Panc1 (cell line): ENCODE results near the gene HERC5. TPM values are rescaled to one million over a fixed set of nuclear protein-coding genes. Genes with fewer than 3 reads are reported as not detected.

Experiments
- ATAC-seq: fragments of 200-7000 bp; cut with Tn5 transposase; 2 replicates; pipeline ENCODE4 v1.9.1; 2020; ENCODE audit warnings: mild to moderate bottlenecking, moderate library complexity
- BruUV-seq: library from RNA; stranded (reverse); fragments of 400-500 nt; replicated peaks from 2 replicates; lab custom pipeline; 2021; lab: Mats Ljungman, UMichigan
- CTCF ChIA-PET: fragments of 300-600 bp; sonication (Branson Sonifier 250); formaldehyde crosslinking; loops from one replicate; lab custom pipeline; 2022; ENCODE audit warnings: antibody characterized with exemption; lab: Charles Lee
- POLR2A ChIA-PET: fragments of 300-600 bp; sonication (Branson Sonifier 250); formaldehyde crosslinking; loops from one replicate; lab custom pipeline; 2022; ENCODE audit warnings: antibody characterized with exemption; lab: Charles Lee
- DNase-seq: peaks from one replicate; pipeline ENCODE4 v3.0.0-alpha.2; 2010; ENCODE audit warnings: low read depth, low spot score
- H3K27ac ChIP-seq: 2 replicates; pipeline ENCODE4 v1.5.1; 2011; ENCODE audit warnings: mild to moderate bottlenecking, low read length, inconsistent platforms
- H3K27me3 ChIP-seq: fragments of 200-500 bp; sonication (Bioruptor generic); 2 replicates; pipeline ENCODE4 v1.6.0; 2014; ENCODE audit warnings: low read length, inconsistent platforms; ENCODE audit not compliant: control insufficient read depth, insufficient read depth
- H3K36me3 ChIP-seq: fragments of 200-500 bp; sonication (Bioruptor generic); 2 replicates; pipeline ENCODE4 v1.5.1; 2014; ENCODE audit warnings: inconsistent platforms, mild to moderate bottlenecking, low read length, moderate library complexity; ENCODE audit not compliant: control insufficient read depth, insufficient read depth
- H3K4me1 ChIP-seq: 2 replicates; pipeline ENCODE4 v1.5.1; 2011; ENCODE audit warnings: inconsistent platforms, mild to moderate bottlenecking, low read length, moderate library complexity; ENCODE audit not compliant: control insufficient read depth, insufficient read depth
- H3K4me3 ChIP-seq, 2 experiments: 2 replicates each; pipeline ENCODE4 v1.5.1; 2011 to 2012; ENCODE audit warnings: low read depth in 2 of 2, low read length in 2 of 2, mild to moderate bottlenecking in 2 of 2, inconsistent platforms in 1 of 2, moderate library complexity in 1 of 2
- H3K9me3 ChIP-seq: fragments of 200-500 bp; sonication (Bioruptor generic); 2 replicates; pipeline ENCODE4 v1.5.1; 2014; ENCODE audit warnings: low read depth, mild to moderate bottlenecking, inconsistent platforms, low read length, moderate library complexity; ENCODE audit not compliant: control insufficient read depth, insufficient read depth
- CTCF ChIP-seq: fragments of 450-650 bp; IDR thresholded peaks from 2 replicates; pipeline ENCODE4 v1.5.1; 2017; ENCODE audit warnings: mild to moderate bottlenecking
- POLR2AphosphoS5 ChIP-seq: IDR thresholded peaks from 2 replicates; pipeline ENCODE4 v1.6.1; 2012; ENCODE audit warnings: mild to moderate bottlenecking, low read depth, low read length, moderate library complexity
- REST ChIP-seq, 2 experiments: IDR thresholded peaks; 2 replicates each; pipeline ENCODE4 v1.6.1; 2011 to 2012; ENCODE audit warnings: low read depth in 2 of 2, control low read depth in 1 of 2, low read length in 1 of 2, mild to moderate bottlenecking in 1 of 2, moderate library complexity in 1 of 2; ENCODE audit not compliant: insufficient read depth in 1 of 2
- SIN3A ChIP-seq: IDR thresholded peaks from 2 replicates; pipeline ENCODE4 v1.6.1; 2012; ENCODE audit warnings: low read depth, mild to moderate bottlenecking, low read length, moderate library complexity, borderline replicate concordance; ENCODE audit not compliant: insufficient read depth
- TCF7L2 ChIP-seq: IDR thresholded peaks from 2 replicates; pipeline ENCODE4 v1.6.1; 2011; ENCODE audit warnings: mild to moderate bottlenecking, low read depth, low read length, inconsistent platforms
- in situ Hi-C: cut with HindIII; loops from 2 replicates; pipeline ENCODE4 v1.10.0; 2016; ENCODE audit warnings: low sequenced_read_pairs, low pct_unique_long_range_greater_than_20kb
- intact Hi-C: fragments of 100-400 bp; cut with micrococcal nuclease; formaldehyde crosslinking; loops from one replicate; pipeline ENCODE4 v1.10.0; 2022; ENCODE audit not compliant: unreplicated experiment
- total RNA-seq: library from RNA; stranded (reverse); gene quantifications from one replicate; pipeline ENCODE4 v1.2.1, GENCODE V29; 2021; ENCODE audit not compliant: unreplicated experiment

Gene HERC5
- total RNA-seq, 1 experiment from 2014 or later: 6.7 TPM

GRCh38 chr4:88451205-88451604 is 5.7 kb upstream of the HERC5 start:
- ChIA-PET CTCF (no interaction called here), POLR2A (no interaction called here)
- Histone ChIP-seq H3K36me3 (no peaks in the 10 kb centered on the region), H3K27me3 (no peaks in the 10 kb centered on the region), H3K9me3 (no peaks in the 10 kb centered on the region), H3K27ac (no peak overlapping the region), H3K4me1 (no peaks in the 10 kb centered on the region), H3K4me3 (no peak overlapping the region)
- in situ Hi-C loops: no loop called here
- DNase-seq (no peak), ATAC-seq (no peak)
- no TSS peak for BruUV-seq
- no peak for TF ChIP-seq POLR2AphosphoS5
- no peak for TF ChIP-seq SIN3A
- no peak for TF ChIP-seq REST (IDR thresholded peaks at IDR 0.05; ENCODE audit: insufficient read depth in 1 of 2, low read depth in 2 of 2, low read length in 1 of 2)
- TF ChIP-seq CTCF: no peak
- TF ChIP-seq TCF7L2: no peak
- intact Hi-C loops: no loop called here

GRCh38 chr4:88452912-88453311 is 4.0 kb upstream of the HERC5 start:
- DNase-seq: no peak
- no peak for TF ChIP-seq POLR2AphosphoS5
- no peak for TF ChIP-seq REST (IDR thresholded peaks at IDR 0.05; ENCODE audit: insufficient read depth in 1 of 2, low read depth in 2 of 2, low read length in 1 of 2)
- TF ChIP-seq TCF7L2: no peak
- intact Hi-C loops: no loop called here
- in situ Hi-C loops: no loop called here
- no peak for ATAC-seq
- H3K4me1 ChIP-seq: no peaks in the 10 kb centered on the region
- CTCF ChIA-PET: no interaction called here
- no TSS peak for BruUV-seq
- no peaks in the 10 kb centered on the region for H3K9me3 ChIP-seq
- POLR2A ChIA-PET: no interaction called here
- no peaks in the 10 kb centered on the region; the same call in 1 of the 2 replicates for H3K27me3 ChIP-seq
- H3K4me3 ChIP-seq: no peak overlapping the region
- H3K27ac ChIP-seq: no peak overlapping the region
- no peaks in the 10 kb centered on the region for H3K36me3 ChIP-seq
